Stomach (tissue), 4 donors: ENCODE measurements around the gene CAPN10.

Experiments used
- EP300 ChIP-seq: sonication (generic); formaldehyde crosslinking; IDR thresholded peaks from one replicate; pipeline ENCODE4 v1.6.1; 2017; ENCODE audit warnings: antibody characterized with exemption
- POLR2AphosphoS5 ChIP-seq, 3 donors: sonication (generic); formaldehyde crosslinking; IDR thresholded peaks; one replicate each; pipeline ENCODE4 v1.6.1; 2016; ENCODE audit warnings: antibody characterized with exemption in 3 of 3

DNA sequence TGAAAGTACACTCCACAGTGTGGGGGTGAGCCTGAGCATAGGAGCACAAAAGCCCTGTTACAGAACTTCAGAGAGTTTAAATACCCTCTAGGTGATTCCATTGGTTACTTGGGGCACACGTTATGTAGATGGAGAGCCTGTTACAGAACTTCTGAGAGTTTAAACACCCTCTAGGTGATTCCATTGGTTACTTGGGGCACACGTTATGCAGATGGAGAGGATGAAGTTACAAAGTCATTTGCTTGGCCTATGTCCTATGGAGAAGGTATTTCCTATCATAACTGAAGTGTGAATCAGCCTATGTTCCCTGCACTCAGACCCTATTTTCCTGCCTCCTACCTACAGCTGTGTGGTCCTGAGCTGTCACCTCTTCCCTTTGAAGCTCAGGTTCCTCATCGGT lies 3.8 kb upstream of the CAPN10 start:
- TF ChIP-seq POLR2AphosphoS5 (IDR thresholded peaks at IDR 0.05) (no peak), EP300 (no peak)
